Keratinocyte (primary cell): Measurements from ENCODE around the gene UBE3A. TPM values are rescaled to one million over a fixed set of nuclear protein-coding genes. Genes with fewer than 3 reads are reported as not detected.
A peak's percentile ranks its signal among the peaks of the same experiment; 100 is the strongest.

Experiments
- DNase-seq: peaks from one replicate; pipeline ENCODE4 v3.0.0-alpha.2; 2011; ENCODE audit warnings: low read depth, missing footprints, low spot score
- FAIRE-seq: peaks from 2 replicates; lab custom pipeline; 2011; peaks lifted over from hg19 to GRCh38; lab: Jason Lieb, UNC
- H2AFZ ChIP-seq: 2 replicates; pipeline ENCODE4 v1.6.0; 2012; ENCODE audit warnings: low read length, control low read depth, inconsistent platforms; ENCODE audit not compliant: control insufficient read depth
- H3K27ac ChIP-seq: 2 replicates; pipeline ENCODE4 v1.5.1; 2011; ENCODE audit warnings: low read length; ENCODE audit not compliant: control insufficient read depth, insufficient read depth
- H3K27me3 ChIP-seq: 3 replicates; pipeline ENCODE4 v1.6.0; 2011; ENCODE audit warnings: low read length; ENCODE audit not compliant: control insufficient read depth, insufficient read depth; ENCODE audit errors: extremely low read depth
- H3K36me3 ChIP-seq, 2 experiments: 2 replicates in 1 of 2; 3 replicates in 1 of 2; pipeline ENCODE4 v1.5.1; 2011; ENCODE audit warnings: low read length in 2 of 2, mild to moderate bottlenecking in 1 of 2; ENCODE audit not compliant: control insufficient read depth in 2 of 2, insufficient read depth in 2 of 2; ENCODE audit errors: extremely low read depth in 1 of 2
- H3K4me1 ChIP-seq: 3 replicates; pipeline ENCODE4 v1.5.1; 2011; ENCODE audit warnings: low read length; ENCODE audit not compliant: control insufficient read depth, insufficient read depth; ENCODE audit errors: extremely low read depth
- H3K4me2 ChIP-seq: 3 replicates; pipeline ENCODE4 v1.6.0; 2011; ENCODE audit warnings: low read depth, low read length; ENCODE audit not compliant: control insufficient read depth, insufficient read depth; ENCODE audit errors: extremely low read depth
- H3K4me3 ChIP-seq, 3 experiments: fragments of 200-600 bp in 1 of 3; sonication (generic) in 1 of 3; 2 replicates in 2 of 3; 3 replicates in 1 of 3; pipeline ENCODE4 v1.5.1; 2011 to 2016; ENCODE audit warnings: low read length in 3 of 3, mild to moderate bottlenecking in 3 of 3, control low read depth in 2 of 3, inconsistent platforms in 1 of 3, low read depth in 1 of 3, mixed read lengths in 1 of 3, mixed run types in 1 of 3, moderate library complexity in 1 of 3; ENCODE audit not compliant: control insufficient read depth in 2 of 3, insufficient read depth in 2 of 3; ENCODE audit errors: extremely low read depth in 1 of 3
- H3K79me2 ChIP-seq: 2 replicates; pipeline ENCODE4 v1.6.0; 2012; ENCODE audit warnings: low read length; ENCODE audit not compliant: control insufficient read depth, insufficient read depth
- H3K9ac ChIP-seq: 3 replicates; pipeline ENCODE4 v1.6.0; 2011; ENCODE audit warnings: low read length; ENCODE audit not compliant: control insufficient read depth, insufficient read depth; ENCODE audit errors: extremely low read depth
- H3K9me1 ChIP-seq: 3 replicates; pipeline ENCODE4 v1.6.0; 2011; ENCODE audit warnings: low read length; ENCODE audit not compliant: control insufficient read depth, insufficient read depth; ENCODE audit errors: extremely low read depth
- H3K9me3 ChIP-seq: 2 replicates; pipeline ENCODE4 v1.5.1; 2012; ENCODE audit warnings: low read depth, low read length; ENCODE audit not compliant: control insufficient read depth
- H4K20me1 ChIP-seq: 3 replicates; pipeline ENCODE4 v1.6.0; 2011; ENCODE audit warnings: low read length; ENCODE audit not compliant: control insufficient read depth, insufficient read depth; ENCODE audit errors: extremely low read depth
- CTCF ChIP-seq, 3 experiments: IDR thresholded peaks in 1 of 3; conservative IDR thresholded peaks in 1 of 3; optimal IDR thresholded peaks in 1 of 3; 2 replicates in 2 of 3; 3 replicates in 1 of 3; pipeline versions ENCODE3 to v1.5.1; 2011; ENCODE audit warnings: low read length in 3 of 3, mild to moderate bottlenecking in 3 of 3, moderate library complexity in 2 of 3, control low read depth in 1 of 3, inconsistent platforms in 1 of 3; ENCODE audit not compliant: insufficient read depth in 2 of 3; ENCODE audit errors: extremely low read depth in 1 of 3
- EZH2 ChIP-seq: IDR thresholded peaks from one replicate; pipeline ENCODE4 v1.6.1; 2012; ENCODE audit warnings: inconsistent platforms, mild to moderate bottlenecking, low read length, moderate library complexity
- dilution Hi-C: fragments of 300-500 bp; cut with MboI; formaldehyde crosslinking; loops from one replicate; pipeline ENCODE4 v1.7.0; 2020; ENCODE audit warnings: low sequenced_read_pairs; ENCODE audit not compliant: extremely low pct_ligation_motif_present
- polyA plus RNA-seq, 5 experiments: library from polyadenylated mRNA; depleted of rRNA in 3 of 5; stranded (reverse) in 3 of 5; stranded (forward) in 1 of 5; unstranded in 1 of 5; fragments of >200 nt; gene quantifications; 1 replicate in 1 of 5; 2 replicates in 3 of 5; 3 replicates in 1 of 5; pipeline versions ENCODE4 v1.2.1 to v1.2.3, GENCODE V29; 2011 to 2012; ENCODE audit warnings: missing spikeins in 2 of 5, low read depth in 1 of 5, low replicate concordance in 1 of 5

UBE3A gene
- polyA plus RNA-seq, 1 donor (not counting 4 experiments of a cell fraction or from before 2014, with no cell fraction given) = 45.0 TPM

GRCh38 chr15:25397100-25397499 is 41.7 kb downstream of the UBE3A start:
- no peak overlapping the region for H3K27ac ChIP-seq
- H3K9me1 ChIP-seq = no peaks in the 10 kb centered on the region
- H3K4me1 ChIP-seq = peaks cover 8% of the 10 kb centered on the region
- no peaks in the 10 kb centered on the region for H3K9me3 ChIP-seq
- DNase-seq (no peak), FAIRE-seq (no peak)
- H3K4me3 ChIP-seq = no peak overlapping the region
- H3K9ac ChIP-seq = no peak overlapping the region
- H3K4me2 ChIP-seq = no peak overlapping the region
- no peaks in the 10 kb centered on the region for H3K27me3 ChIP-seq
- no peak overlapping the region for H2AFZ ChIP-seq
- peaks cover 2% of the 10 kb centered on the region for H4K20me1 ChIP-seq
- dilution Hi-C loops = no loop called here
- H3K79me2 ChIP-seq = peaks cover 25% of the 10 kb centered on the region
- H3K36me3 ChIP-seq = peaks cover 0 to under 1% of the 10 kb centered on the region in 2 experiments
- TF ChIP-seq EZH2 = no peak

DNA sequence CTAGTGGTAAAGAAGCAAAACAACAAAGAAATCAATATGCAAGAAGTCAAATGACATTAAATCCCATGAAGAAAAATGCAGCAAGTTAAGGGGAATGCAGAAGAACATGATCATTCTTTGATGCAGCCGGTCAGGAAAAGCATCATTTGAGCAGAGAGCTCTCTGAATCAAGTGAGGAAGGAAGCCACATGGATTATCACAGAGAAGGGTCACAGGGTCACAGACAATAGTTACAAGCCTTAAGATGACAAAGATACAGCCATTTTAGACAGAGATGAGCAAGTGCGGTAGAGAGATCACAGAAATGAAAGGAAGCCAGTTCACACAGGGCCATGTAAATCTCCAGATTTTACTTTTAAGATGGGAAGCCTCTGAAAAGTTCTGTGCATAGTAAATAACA is 43.9 kb downstream of the UBE3A start:
- H3K4me1 ChIP-seq = peaks cover 10% of the 10 kb centered on the region
- dilution Hi-C loops = no loop called here
- H3K4me3 ChIP-seq = no peak overlapping the region
- TF ChIP-seq EZH2 (no peak), CTCF (optimal IDR thresholded peaks at IDR 0.05 in 1 of 3, IDR thresholded peaks at IDR 0.05 in 1 of 3, conservative IDR thresholded peaks at IDR 0.05 in 1 of 3; ENCODE audit: extremely low read depth in 1 of 3, insufficient read depth in 2 of 3, low read length in 3 of 3) (no peak)
- no peak overlapping the region for H2AFZ ChIP-seq
- DNase-seq (no peak), FAIRE-seq (no peak)
- H3K4me2 ChIP-seq = no peak overlapping the region
- no peaks in the 10 kb centered on the region for H3K9me1 ChIP-seq
- peaks cover 0 to 4% of the 10 kb centered on the region in 2 experiments for H3K36me3 ChIP-seq
- no peaks in the 10 kb centered on the region for H3K27me3 ChIP-seq
- no peaks in the 10 kb centered on the region for H3K9me3 ChIP-seq
- H3K9ac ChIP-seq = no peak overlapping the region
- peaks cover 46% of the 10 kb centered on the region for H3K79me2 ChIP-seq
- H3K27ac ChIP-seq = no peak overlapping the region
- H4K20me1 ChIP-seq = peaks cover 2% of the 10 kb centered on the region

- H3K27ac ChIP-seq = peak overlapping the region; percentile 59
- no peak overlapping the region for H2AFZ ChIP-seq
- FAIRE-seq = no peak
- no peak for DNase-seq
- peaks cover 2% of the 10 kb centered on the region for H4K20me1 ChIP-seq
- peaks cover 0 to 4% of the 10 kb centered on the region in 2 experiments for H3K36me3 ChIP-seq
- dilution Hi-C loops = no loop called here
- H3K9ac ChIP-seq = no peak overlapping the region
- H3K9me3 ChIP-seq = no peaks in the 10 kb centered on the region
- H3K9me1 ChIP-seq = no peaks in the 10 kb centered on the region
- H3K27me3 ChIP-seq = no peaks in the 10 kb centered on the region
- peak overlapping the region; percentile 13 for H3K4me2 ChIP-seq
- peaks cover 61% of the 10 kb centered on the region for H3K79me2 ChIP-seq
- peaks cover 10% of the 10 kb centered on the region for H3K4me1 ChIP-seq
- TF ChIP-seq CTCF (optimal IDR thresholded peaks at IDR 0.05 in 1 of 3, IDR thresholded peaks at IDR 0.05 in 1 of 3, conservative IDR thresholded peaks at IDR 0.05 in 1 of 3; ENCODE audit: extremely low read depth in 1 of 3, insufficient read depth in 2 of 3, low read length in 3 of 3) (no peak), EZH2 (no peak)
- H3K4me3 ChIP-seq = no peak overlapping the region
Observed at GRCh38 chr15:25392806-25393205, 46.0 kb downstream of the UBE3A start.
